Left cardiac atrium (tissue), 4 donors: ENCODE data around the gene ACAA1. TPM values are rescaled to one million over a fixed set of nuclear protein-coding genes. Genes with fewer than 3 reads are reported as not detected.

Experiments
- ATAC-seq, 2 donors: fragments of 200-7000 bp; cut with Tn5 transposase; one replicate each; pipeline ENCODE4 v1.9.1; 2020; ENCODE audit warnings: mild to moderate bottlenecking in 2 of 2, moderate library complexity in 2 of 2
- DNase-seq: peaks from one replicate; pipeline ENCODE4 v3.0.0-alpha.2; 2020
- intact Hi-C, 2 donors: fragments of 100-400 bp; cut with DNase I; formaldehyde crosslinking; loops; one replicate each; pipeline versions ENCODE4 v1.14.1 to v1.15.1; 2022 to 2023
- total RNA-seq, 2 donors: library from RNA; stranded (reverse); fragmentation: NEBNext Ultra II Directional; extraction: Animal tissue kit (Norgen Biotek cat#: 25700); gene quantifications; one replicate each; pipeline ENCODE4 v1.2.1, GENCODE V29; 2021
- donor health status: DM: no; HTN: yes; CAD: no.
- donor health status: DM: no; HTN: yes; CAD: no; lungs with severe emphysema.
- donor health status: DM: yes; HTN: yes; CAD: no.
- donor health status: Dilated cardiomyopathy.

The ACAA1 gene
- total RNA-seq, 2 donors from 2014 or later = 73.8 to 80.8 TPM

- DNase-seq (no peak), ATAC-seq (no peak)
- intact Hi-C loops = no loop called here
These were observed 12.4 kb downstream of the ACAA1 start for GRCh38 chr3:38124324-38125122.

GRCh38 chr3:38122712-38123290 lies 14.1 kb downstream of the ACAA1 start:
- no peak for DNase-seq
- intact Hi-C loops = no loop called here
- no peak for ATAC-seq

- DNase-seq (no peak), ATAC-seq (no peak)
- intact Hi-C loops = no loop called here
These were observed 15.0 kb downstream of the ACAA1 start for GRCh38 chr3:38121832-38122461.

GRCh38 chr3:38121451-38121831 lies 15.5 kb downstream of the ACAA1 start:
- intact Hi-C loops = no loop called here
- no peak for DNase-seq
- ATAC-seq = no peak

- intact Hi-C loops = no loop called here
- DNase-seq = no peak
- ATAC-seq = no peak
These were observed 16.1 kb downstream of the ACAA1 start for GRCh38 chr3:38120693-38121450.

- DNase-seq (no peak), ATAC-seq (no peak)
- intact Hi-C loops = loop anchor here (5.0 to 10.0 kb wide), 2 partner anchors 227 to 355 kb away; partner anchors contain the start of gene XYLB (in 1 of the 2)
These were observed 16.9 kb downstream of the ACAA1 start for GRCh38 chr3:38119821-38120692.

GRCh38 chr3:38119248-38119544 lies 17.7 kb downstream of the ACAA1 start:
- DNase-seq (no peak), ATAC-seq (no peak)
- intact Hi-C loops = loop anchor here (5.0 to 10.0 kb wide), 2 partner anchors 228 to 356 kb away; partner anchors contain the start of gene XYLB (in 1 of the 2)

- no peak for DNase-seq
- intact Hi-C loops = loop anchor here (5.0 to 10.0 kb wide), 2 partner anchors 229 to 356 kb away; partner anchors contain the start of gene XYLB (in 1 of the 2)
- no peak for ATAC-seq
These were observed 18.3 kb downstream of the ACAA1 start for GRCh38 chr3:38118421-38119247.

GRCh38 chr3:38117748-38118420 lies 19.0 kb downstream of the ACAA1 start:
- DNase-seq = peak; percentile 66
- intact Hi-C loops = loop anchor here (5.0 to 10.0 kb wide), 2 partner anchors 229 to 357 kb away; partner anchors contain the start of gene XYLB (in 1 of the 2)
- peak; percentile 62 to 71 for ATAC-seq

GRCh38 chr3:38117163-38117716 lies 19.7 kb downstream of the ACAA1 start:
- peak; percentile 43 to 52 for ATAC-seq
- no peak for DNase-seq
- intact Hi-C loops = loop anchor here (5.0 to 10.0 kb wide), 2 partner anchors 230 to 358 kb away; partner anchors contain the start of gene XYLB (in 1 of the 2)

- DNase-seq (no peak), ATAC-seq (peak in 1 of 2 donors; percentile 3)
- intact Hi-C loops = loop anchor here (5.0 to 10.0 kb wide), 2 partner anchors 231 to 358 kb away; partner anchors contain the start of gene XYLB (in 1 of the 2)
These were observed 20.3 kb downstream of the ACAA1 start for GRCh38 chr3:38116471-38117162.

GRCh38 chr3:38115645-38116427 lies 21.1 kb downstream of the ACAA1 start:
- intact Hi-C loops = loop anchor here (5.0 to 10.0 kb wide), 2 partner anchors 231 to 359 kb away; partner anchors contain the start of gene XYLB (in 1 of the 2)
- ATAC-seq (no peak), DNase-seq (no peak)

- intact Hi-C loops = loop anchor here (5.0 to 10.0 kb wide), 2 partner anchors 232 to 360 kb away; partner anchors contain the start of gene XYLB (in 1 of the 2)
- ATAC-seq = no peak
- DNase-seq = no peak
These were observed 21.9 kb downstream of the ACAA1 start for GRCh38 chr3:38114875-38115644.
